Progenitor cell of endocrine pancreas (in vitro differentiated cells): ENCODE data around the gene COL2A1. TPM values are rescaled to one million over a fixed set of nuclear protein-coding genes. Genes with fewer than 3 reads are reported as not detected.

Source experiments
- DNase-seq: peaks from one replicate; pipeline ENCODE4 v3.0.0; 2021; ENCODE audit warnings: low spot score; ENCODE audit not compliant: unreplicated experiment
- H3K27ac Mint-ChIP-seq: 2 replicates; pipeline ENCODE4 v1.8.0; 2021; ENCODE audit warnings: mild to moderate bottlenecking, moderate library complexity, mixed read lengths
- H3K27me3 Mint-ChIP-seq: 2 replicates; pipeline ENCODE4 v1.8.0; 2021; ENCODE audit warnings: mixed read lengths
- H3K36me3 Mint-ChIP-seq: 2 replicates; pipeline ENCODE4 v1.8.0; 2022; ENCODE audit warnings: mixed read lengths; ENCODE audit not compliant: insufficient read depth
- H3K4me1 Mint-ChIP-seq: 2 replicates; pipeline ENCODE4 v1.8.0; 2021; ENCODE audit warnings: low read depth, mixed read lengths
- H3K4me3 Mint-ChIP-seq: 2 replicates; pipeline ENCODE4 v1.8.0; 2021; ENCODE audit warnings: low read depth, mild to moderate bottlenecking, moderate library complexity, mixed read lengths
- H3K9me3 Mint-ChIP-seq: 2 replicates; pipeline ENCODE4 v1.8.0; 2021; ENCODE audit warnings: low read depth, mixed read lengths
- total RNA-seq: library from RNA; stranded (reverse); gene quantifications from 2 replicates; pipeline ENCODE4 v1.2.1, GENCODE V29; 2021
- TF ChIP-seq, protein P1 (sequence below): fragments of 200-600 bp; sonication (generic); IDR thresholded peaks from one replicate; pipeline ENCODE4 v1.5.0; 2021; ENCODE audit warnings: antibody characterized with exemption, mild to moderate bottlenecking; ENCODE audit not compliant: unreplicated experiment

The COL2A1 gene
- total RNA-seq, 1 donor from 2014 or later = 424 TPM

DNA sequence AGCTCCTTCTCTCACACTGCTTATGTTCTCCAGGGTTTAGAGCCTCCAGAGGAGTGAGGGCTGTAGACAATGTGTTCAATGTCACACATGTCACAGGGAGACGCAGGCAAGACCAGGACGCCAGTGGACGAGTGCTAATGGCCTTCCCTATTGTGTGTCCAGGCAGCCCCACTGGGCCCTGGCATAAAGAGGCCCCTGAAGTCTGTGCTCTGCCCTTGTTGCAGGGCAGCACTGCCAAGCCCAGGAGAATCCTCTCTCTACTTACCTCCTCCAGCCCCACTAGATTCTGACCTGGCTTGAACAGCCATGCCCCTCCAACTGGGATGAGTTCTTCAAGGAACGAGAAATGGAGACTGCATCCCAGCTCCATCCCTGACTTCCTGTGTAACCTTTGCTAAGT lies 65.7 kb downstream of the COL2A1 start:
- H3K36me3 Mint-ChIP-seq = no peaks in the 10 kb centered on the region
- no peak overlapping the region for H3K4me3 Mint-ChIP-seq
- peaks cover 1% of the 10 kb centered on the region for H3K4me1 Mint-ChIP-seq
- TF ChIP-seq, protein P1, sequence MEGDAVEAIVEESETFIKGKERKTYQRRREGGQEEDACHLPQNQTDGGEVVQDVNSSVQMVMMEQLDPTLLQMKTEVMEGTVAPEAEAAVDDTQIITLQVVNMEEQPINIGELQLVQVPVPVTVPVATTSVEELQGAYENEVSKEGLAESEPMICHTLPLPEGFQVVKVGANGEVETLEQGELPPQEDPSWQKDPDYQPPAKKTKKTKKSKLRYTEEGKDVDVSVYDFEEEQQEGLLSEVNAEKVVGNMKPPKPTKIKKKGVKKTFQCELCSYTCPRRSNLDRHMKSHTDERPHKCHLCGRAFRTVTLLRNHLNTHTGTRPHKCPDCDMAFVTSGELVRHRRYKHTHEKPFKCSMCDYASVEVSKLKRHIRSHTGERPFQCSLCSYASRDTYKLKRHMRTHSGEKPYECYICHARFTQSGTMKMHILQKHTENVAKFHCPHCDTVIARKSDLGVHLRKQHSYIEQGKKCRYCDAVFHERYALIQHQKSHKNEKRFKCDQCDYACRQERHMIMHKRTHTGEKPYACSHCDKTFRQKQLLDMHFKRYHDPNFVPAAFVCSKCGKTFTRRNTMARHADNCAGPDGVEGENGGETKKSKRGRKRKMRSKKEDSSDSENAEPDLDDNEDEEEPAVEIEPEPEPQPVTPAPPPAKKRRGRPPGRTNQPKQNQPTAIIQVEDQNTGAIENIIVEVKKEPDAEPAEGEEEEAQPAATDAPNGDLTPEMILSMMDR = no peak
- H3K27me3 Mint-ChIP-seq = peaks cover 33% of the 10 kb centered on the region
- no peak for DNase-seq
- H3K9me3 Mint-ChIP-seq = no peaks in the 10 kb centered on the region
- no peak overlapping the region for H3K27ac Mint-ChIP-seq

DNA sequence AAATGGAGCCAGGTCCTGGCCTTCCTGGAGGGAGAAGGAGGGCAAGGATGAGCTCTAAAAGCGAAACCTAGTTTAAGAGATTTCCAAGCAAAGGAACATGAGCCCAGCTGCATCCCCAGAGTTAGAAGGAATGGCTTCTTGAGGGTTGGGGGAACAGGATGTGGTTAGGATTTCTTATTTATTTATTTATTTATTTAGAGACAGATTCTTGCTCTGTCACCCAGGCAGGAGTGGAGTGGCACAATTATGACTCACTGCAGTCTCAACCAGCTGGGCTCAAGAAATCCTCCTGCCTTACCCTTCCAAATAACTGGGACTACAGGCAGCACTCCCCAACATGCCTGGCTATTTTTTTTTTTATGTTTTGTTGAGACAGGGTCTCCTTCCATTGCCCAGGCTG lies 66.2 kb downstream of the COL2A1 start:
- Mint-ChIP-seq H3K36me3 (no peaks in the 10 kb centered on the region), H3K4me1 (peaks cover 1% of the 10 kb centered on the region), H3K27me3 (peaks cover 29% of the 10 kb centered on the region), H3K27ac (no peak overlapping the region), H3K4me3 (no peak overlapping the region), H3K9me3 (no peaks in the 10 kb centered on the region)
- no peak for DNase-seq
- TF ChIP-seq, protein P1 = no peak

DNA sequence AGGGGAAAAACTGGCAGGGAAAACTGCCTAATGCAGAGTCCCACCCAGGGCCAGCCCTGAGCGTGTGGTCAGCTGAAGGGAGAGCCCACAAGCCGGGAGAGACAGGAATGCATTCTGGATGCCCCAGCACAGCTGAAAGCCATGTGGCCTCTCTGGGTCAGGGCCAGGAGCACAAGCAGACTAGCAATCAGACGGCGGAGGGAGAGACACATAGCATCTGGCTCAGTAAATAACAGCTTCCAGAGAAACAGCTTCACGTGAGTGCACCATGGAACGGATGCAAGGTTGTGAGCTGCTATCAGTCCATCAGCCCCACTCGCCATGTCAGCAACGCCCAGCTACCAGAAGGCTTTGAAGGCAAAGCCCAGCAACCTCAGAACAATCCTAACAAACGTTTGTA lies 69.1 kb downstream of the COL2A1 start:
- Mint-ChIP-seq H3K36me3 (no peaks in the 10 kb centered on the region), H3K4me1 (no peaks in the 10 kb centered on the region), H3K27ac (no peak overlapping the region), H3K27me3 (peaks cover 35% of the 10 kb centered on the region), H3K4me3 (no peak overlapping the region), H3K9me3 (no peaks in the 10 kb centered on the region)
- TF ChIP-seq, protein P1 = no peak
- no peak for DNase-seq

DNA sequence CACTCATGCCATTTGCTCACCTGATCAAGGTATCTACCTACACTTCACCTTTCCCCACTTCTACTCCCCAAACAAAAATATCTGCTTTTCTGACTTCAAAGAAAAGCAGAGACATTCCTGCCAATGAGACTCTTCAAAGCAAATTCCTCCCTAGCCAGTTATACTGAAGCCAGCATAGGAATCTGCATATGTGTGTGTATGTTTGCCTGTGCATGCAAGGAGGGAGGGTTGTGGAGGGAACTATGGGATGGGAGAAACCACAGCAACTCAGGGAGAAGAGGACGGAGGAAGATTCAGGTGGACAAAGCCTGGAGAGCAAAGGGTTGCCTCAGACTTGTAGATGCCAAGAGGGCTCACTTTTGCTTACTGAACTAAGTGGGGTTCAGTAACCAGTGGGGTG lies 73.1 kb downstream of the COL2A1 start:
- Mint-ChIP-seq H3K4me3 (no peak overlapping the region), H3K27ac (no peak overlapping the region), H3K4me1 (no peaks in the 10 kb centered on the region), H3K9me3 (no peaks in the 10 kb centered on the region), H3K27me3 (peaks cover 24% of the 10 kb centered on the region), H3K36me3 (no peaks in the 10 kb centered on the region)
- DNase-seq = no peak
- TF ChIP-seq, protein P1 = no peak

DNA sequence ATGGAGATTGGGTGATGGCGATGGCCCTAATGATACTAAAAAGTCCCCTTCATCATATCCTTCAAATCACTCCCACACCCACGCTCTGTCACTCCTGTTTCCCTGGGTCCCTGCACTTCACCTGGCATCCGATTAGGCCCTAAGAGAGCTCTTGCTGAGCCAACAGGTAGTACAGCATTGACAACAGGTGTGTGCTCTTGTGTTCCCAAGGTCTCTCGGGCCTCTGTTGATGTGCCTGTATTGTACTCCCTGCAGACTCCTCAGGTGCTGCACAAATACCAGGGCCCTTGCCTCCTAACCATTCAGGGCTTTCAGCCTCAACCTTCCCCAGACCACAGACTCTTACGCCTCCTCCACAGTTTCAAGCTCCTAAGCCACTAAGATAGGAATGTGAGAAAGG lies 73.6 kb downstream of the COL2A1 start:
- Mint-ChIP-seq H3K27ac (no peak overlapping the region), H3K9me3 (no peaks in the 10 kb centered on the region), H3K4me3 (no peak overlapping the region), H3K36me3 (no peaks in the 10 kb centered on the region), H3K4me1 (no peaks in the 10 kb centered on the region), H3K27me3 (peaks cover 19% of the 10 kb centered on the region)
- TF ChIP-seq, protein P1 = no peak
- DNase-seq = no peak
